ENCODE data around the gene GLS. TPM values are rescaled to one million over a fixed set of nuclear protein-coding genes. Genes with fewer than 3 reads are reported as not detected.
"Not testable (repeated sequence)": the region's sequence is repeated elsewhere in the genome, so short reads cannot be mapped to it uniquely, and the experiment has no call there.

GLS gene
- total RNA-seq, 2 experiments from 2014 or later, result 187 to 191 TPM

DNA sequence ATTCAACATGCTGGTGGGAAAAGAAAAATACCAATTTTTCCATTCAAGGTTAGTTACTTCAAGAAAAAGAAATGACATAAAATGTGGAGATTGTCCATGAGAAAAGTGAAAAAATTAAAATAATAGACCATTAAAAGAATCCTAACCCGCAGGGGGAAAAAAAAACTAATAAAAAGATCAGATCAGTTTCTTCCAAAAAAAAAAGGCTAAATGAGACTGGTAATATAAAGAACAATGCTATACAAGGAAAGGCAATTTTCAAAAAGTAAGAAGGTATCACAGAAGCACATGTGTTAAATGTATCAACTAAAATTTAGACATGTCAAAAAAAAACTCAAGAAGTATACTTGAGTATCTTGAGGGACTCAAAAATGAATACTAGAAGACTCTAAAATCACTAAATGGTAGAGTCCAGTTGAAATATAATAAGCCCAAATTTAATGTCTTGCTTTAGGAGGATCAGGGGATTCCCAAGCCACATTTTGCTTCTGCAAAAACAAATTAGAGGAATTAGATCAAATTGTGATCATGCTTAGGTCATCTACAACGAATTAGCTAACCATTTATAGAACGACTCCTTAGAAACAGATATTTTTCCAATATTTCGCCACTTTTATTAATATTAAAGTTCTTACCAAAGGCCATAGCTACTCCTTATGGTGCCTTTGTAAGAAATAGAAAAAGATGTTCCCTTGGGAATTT, 35.8 kb upstream of the GLS start:
- Mint-ChIP-seq H3K27me3 (no peaks in the 10 kb centered on the region), H3K4me1 (peaks cover 25% of the 10 kb centered on the region), H3K36me3 (peaks cover 2% of the 10 kb centered on the region), H3K4me3 (no peak overlapping the region), H3K9me3 (ENCODE audit: low read depth) (no peaks in the 10 kb centered on the region), H3K27ac (peak overlapping the region; percentile 64)
- no peak for ATAC-seq
- CTCF ChIA-PET, result interaction anchor here (1.0 to 1.1 kb wide), 2 partner anchors 9 to 10 kb away, joined by 3 to 5 read pairs; no protein-coding TSS in a partner anchor
- DNase-seq, result no peak

DNA sequence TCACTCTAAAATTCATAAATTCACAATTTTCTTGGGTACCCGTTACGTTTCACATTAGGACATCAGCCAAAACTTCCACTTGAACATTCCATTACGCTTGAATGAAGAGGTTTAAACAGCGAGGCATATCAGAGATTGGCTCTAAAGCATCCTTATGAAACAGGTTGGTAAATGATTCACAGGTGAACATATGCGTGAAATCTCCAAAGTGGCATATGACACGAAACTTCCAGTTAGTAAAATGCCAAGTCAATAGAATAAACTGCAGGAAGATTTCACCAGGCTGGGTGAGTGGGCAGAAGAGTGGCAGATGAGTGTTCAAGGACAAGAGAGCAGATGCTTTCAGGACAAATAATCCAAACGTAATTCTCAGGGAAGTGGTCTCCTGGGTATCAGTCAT, 33.9 kb upstream of the GLS start:
- Mint-ChIP-seq H3K9me3 (ENCODE audit: low read depth) (no peaks in the 10 kb centered on the region), H3K36me3 (peaks cover 2% of the 10 kb centered on the region), H3K4me1 (peaks cover 25% of the 10 kb centered on the region), H3K4me3 (no peak overlapping the region), H3K27ac (no peak overlapping the region), H3K27me3 (no peaks in the 10 kb centered on the region)
- ATAC-seq (no peak), DNase-seq (no peak)
- CTCF ChIA-PET, result no interaction called here

DNA sequence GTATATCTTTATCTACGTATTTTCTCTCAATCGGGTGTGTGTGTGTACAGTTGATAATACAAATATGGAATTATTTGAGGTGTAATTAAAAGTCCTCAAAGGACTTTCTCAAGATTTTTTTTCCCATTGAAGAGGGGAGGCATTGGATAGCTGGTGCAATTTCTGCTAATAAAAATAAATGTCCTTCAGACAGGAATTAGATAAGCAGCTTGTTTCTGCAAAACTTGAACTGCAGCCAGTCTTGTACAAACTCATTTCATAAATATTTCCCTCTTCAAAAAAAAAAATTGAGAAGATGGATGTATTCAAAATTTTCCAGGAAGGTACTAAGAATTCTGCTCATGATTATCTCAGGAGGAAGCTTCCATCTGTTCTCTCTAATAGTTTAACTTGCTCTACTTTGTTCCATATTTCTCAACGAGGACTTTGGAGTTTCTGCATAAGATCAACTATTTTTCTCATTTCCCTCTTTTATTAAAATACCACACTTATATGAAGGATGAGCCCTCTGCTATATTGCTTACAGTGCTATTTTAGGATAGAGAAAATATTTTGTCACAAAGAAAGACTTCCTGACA, 33.0 kb upstream of the GLS start:
- CTCF ChIA-PET, result no interaction called here
- ATAC-seq, result no peak
- H3K4me3 Mint-ChIP-seq, result no peak overlapping the region
- H3K36me3 Mint-ChIP-seq, result no peaks in the 10 kb centered on the region
- H3K9me3 Mint-ChIP-seq (ENCODE audit: low read depth), result no peaks in the 10 kb centered on the region
- no peak overlapping the region for H3K27ac Mint-ChIP-seq
- DNase-seq, result no peak
- no peaks in the 10 kb centered on the region for H3K27me3 Mint-ChIP-seq
- H3K4me1 Mint-ChIP-seq, result peaks cover 18% of the 10 kb centered on the region

DNA sequence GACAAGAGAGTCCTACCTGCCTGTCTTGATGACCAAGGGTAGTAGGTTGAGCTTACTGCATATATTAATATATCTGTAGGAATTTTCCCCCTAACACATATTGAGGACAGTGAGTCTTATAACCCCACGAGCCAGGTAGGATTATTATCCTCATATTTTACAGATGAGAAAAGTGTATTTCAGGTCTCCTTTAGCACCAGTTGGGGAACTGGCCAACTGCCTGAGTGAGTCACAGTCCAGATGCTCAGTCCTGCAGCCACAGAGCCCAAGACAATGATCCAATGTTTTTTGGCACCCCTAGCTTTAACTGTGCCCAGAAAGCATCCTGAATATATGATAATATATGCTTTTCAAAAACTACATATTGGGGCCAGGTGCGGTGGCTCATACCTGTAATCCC, 30.8 kb upstream of the GLS start:
- H3K27ac Mint-ChIP-seq, result no peak overlapping the region
- peaks cover 7% of the 10 kb centered on the region for H3K4me1 Mint-ChIP-seq
- no peaks in the 10 kb centered on the region for H3K36me3 Mint-ChIP-seq

DNA sequence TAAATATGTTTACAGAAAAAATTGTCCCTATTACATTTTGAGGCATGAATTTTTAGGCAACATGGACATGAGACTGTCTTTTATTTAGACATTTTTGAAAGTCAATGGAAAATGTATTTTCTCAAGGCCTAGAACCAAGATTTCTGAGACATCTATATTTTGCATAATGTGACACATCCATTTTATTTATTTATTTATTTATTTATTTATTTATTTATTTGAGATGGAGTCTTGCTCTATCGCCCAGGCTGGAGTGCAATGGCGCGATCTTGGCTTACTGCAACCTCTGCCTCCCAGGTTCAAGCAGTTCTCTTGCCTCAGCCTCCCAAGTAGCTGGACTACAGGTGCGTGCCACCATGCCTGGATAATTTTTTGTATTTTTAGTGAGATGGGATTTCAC, 27.6 kb upstream of the GLS start:
- not testable (repeated sequence) for H3K4me1 Mint-ChIP-seq; ATAC-seq; H3K4me3 Mint-ChIP-seq; DNase-seq; H3K36me3 Mint-ChIP-seq; H3K27ac Mint-ChIP-seq; H3K9me3 Mint-ChIP-seq (ENCODE audit: low read depth); H3K27me3 Mint-ChIP-seq
- CTCF ChIA-PET, result interaction anchor here (0.9 to 1.9 kb wide), 2 partner anchors 9 to 14 kb away, joined by 3 to 5 read pairs; no protein-coding TSS in a partner anchor

More for the DNA sequence above, 30.8 kb upstream of the GLS start:
- Mint-ChIP-seq H3K9me3 (ENCODE audit: low read depth) (no peaks in the 10 kb centered on the region), H3K27me3 (no peaks in the 10 kb centered on the region), H3K4me3 (no peak overlapping the region)
- DNase-seq (no peak), ATAC-seq (no peak)
- CTCF ChIA-PET, result interaction anchor here (0.9 to 2.2 kb wide), 25 partner anchors 9 to 305 kb away, joined by 3 to 25 read pairs (median 4); no protein-coding TSS in a partner anchor

DNA sequence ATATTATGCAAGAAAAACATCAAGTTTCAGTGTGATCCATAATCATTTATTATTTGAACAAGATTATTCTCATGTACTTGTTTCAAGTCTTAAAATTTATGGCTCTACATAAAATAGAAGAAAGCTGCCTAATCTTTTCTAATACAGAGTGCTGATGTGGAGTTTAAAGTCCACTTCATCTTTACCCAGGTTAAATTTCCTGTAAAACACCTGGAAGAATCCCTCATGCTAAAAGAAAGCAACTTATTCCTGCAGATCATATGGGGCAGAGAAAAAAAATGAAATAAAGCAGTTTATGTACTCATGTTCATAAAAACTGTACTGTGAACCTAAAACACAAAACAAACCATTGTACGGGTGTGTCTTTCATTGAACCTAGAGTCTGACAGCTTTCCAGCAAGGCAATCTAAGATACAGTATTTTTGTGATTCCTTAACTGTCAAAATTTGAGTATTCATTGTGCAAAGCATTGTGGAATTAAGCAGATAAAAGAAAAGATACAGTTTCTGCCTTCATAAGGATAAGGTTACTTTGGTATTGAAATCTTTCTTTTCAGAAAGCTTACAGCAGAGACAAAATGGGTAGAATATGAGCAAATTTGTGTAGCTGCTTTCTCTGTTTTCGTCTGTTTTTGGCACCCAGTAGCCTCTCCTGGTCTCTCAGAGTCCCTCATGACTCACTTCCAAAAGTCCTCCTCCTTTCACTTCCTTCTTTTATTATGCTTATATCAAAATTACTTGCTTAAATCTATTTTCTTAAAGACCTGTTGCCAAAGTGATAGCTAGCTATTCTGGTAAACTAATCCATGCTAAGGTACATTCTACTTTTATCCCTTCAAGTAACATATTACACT, 26.9 kb upstream of the GLS start:
- CTCF ChIA-PET, result interaction anchor here (0.9 to 1.9 kb wide), 2 partner anchors 9 to 15 kb away, joined by 3 to 5 read pairs; no protein-coding TSS in a partner anchor
- no peak overlapping the region for H3K4me3 Mint-ChIP-seq
- no peaks in the 10 kb centered on the region for H3K9me3 Mint-ChIP-seq (ENCODE audit: low read depth)
- H3K27me3 Mint-ChIP-seq, result no peaks in the 10 kb centered on the region
- ATAC-seq (no peak), DNase-seq (no peak)
- no peak overlapping the region for H3K27ac Mint-ChIP-seq
- no peaks in the 10 kb centered on the region for H3K36me3 Mint-ChIP-seq
- peaks cover 5% of the 10 kb centered on the region for H3K4me1 Mint-ChIP-seq

DNA sequence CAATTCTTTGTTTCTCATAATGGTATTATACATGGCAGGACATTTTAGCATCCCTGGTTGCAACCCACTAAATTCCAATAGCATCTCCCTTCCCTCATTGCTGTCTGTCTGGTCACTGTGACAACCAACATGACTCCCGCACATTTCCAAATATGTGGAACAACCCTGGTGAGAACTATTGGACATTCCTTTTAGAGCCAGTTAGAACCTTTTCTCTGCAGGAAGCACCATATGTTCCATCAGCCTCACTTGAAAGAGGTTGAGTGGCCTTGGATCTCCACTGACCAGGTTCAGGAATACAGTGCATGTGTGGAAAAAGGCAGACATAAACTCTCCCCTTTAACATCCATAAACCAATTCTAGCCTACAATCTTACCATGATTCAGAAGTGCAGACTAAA, 25.9 kb upstream of the GLS start:
- H3K9me3 Mint-ChIP-seq (ENCODE audit: low read depth), result no peaks in the 10 kb centered on the region
- DNase-seq (no peak), ATAC-seq (no peak)
- H3K4me3 Mint-ChIP-seq, result no peak overlapping the region
- no peak overlapping the region for H3K27ac Mint-ChIP-seq
- CTCF ChIA-PET, result interaction anchor here (1.9 kb wide), 1 partner anchor 10 kb away, joined by 5 read pairs; no protein-coding TSS in a partner anchor
- no peaks in the 10 kb centered on the region for H3K27me3 Mint-ChIP-seq
- H3K36me3 Mint-ChIP-seq, result no peaks in the 10 kb centered on the region
- H3K4me1 Mint-ChIP-seq, result peaks cover 5% of the 10 kb centered on the region

DNA sequence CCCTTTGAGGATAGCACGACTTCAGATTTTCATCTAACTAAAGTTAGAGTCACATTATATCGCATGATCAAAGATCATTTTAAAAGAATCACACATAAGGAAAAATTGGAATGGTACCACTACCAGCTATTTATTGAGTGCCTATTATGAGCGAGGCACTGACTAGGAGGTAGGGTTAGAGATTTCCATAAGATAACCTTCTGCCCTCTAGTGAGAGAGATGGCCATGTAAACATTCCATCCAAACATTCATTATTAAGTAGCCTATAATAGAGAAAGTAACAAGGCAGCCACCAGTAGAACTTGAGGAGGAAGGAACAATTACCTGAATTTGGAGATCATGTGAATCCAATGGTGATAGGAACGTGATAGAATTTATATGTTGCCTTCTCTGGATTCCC, 25.4 kb upstream of the GLS start:
- ATAC-seq (no peak), DNase-seq (no peak)
- Mint-ChIP-seq H3K9me3 (ENCODE audit: low read depth) (peaks cover 2% of the 10 kb centered on the region), H3K27ac (no peak overlapping the region), H3K36me3 (no peaks in the 10 kb centered on the region), H3K4me3 (no peak overlapping the region), H3K4me1 (peaks cover 5% of the 10 kb centered on the region), H3K27me3 (no peaks in the 10 kb centered on the region)
- CTCF ChIA-PET, result no interaction called here

DNA sequence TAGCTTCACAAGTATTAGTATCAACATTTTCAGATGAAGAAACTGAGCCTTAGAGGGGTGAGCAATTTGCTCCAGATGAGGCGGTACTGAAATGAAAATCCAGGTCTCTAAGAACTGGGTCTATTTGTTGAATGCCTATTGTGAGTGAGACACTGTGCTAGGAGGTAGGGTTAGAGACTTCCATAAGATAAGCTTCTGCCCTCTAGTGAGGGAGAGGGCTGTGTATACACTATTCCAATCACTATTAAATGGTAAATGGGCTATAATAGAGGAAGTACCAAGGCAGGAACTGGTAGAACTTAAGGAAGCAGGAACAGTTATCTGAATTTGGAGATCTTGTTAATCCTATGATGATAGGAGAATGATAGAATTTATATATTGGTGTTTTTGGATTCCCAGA, 23.6 kb upstream of the GLS start:
- Mint-ChIP-seq H3K27ac (no peak overlapping the region), H3K9me3 (ENCODE audit: low read depth) (peaks cover 4% of the 10 kb centered on the region), H3K27me3 (no peaks in the 10 kb centered on the region), H3K36me3 (peaks cover 9% of the 10 kb centered on the region), H3K4me1 (peaks cover 6% of the 10 kb centered on the region), H3K4me3 (no peak overlapping the region)
- ATAC-seq (no peak), DNase-seq (no peak)
- CTCF ChIA-PET, result no interaction called here

DNA sequence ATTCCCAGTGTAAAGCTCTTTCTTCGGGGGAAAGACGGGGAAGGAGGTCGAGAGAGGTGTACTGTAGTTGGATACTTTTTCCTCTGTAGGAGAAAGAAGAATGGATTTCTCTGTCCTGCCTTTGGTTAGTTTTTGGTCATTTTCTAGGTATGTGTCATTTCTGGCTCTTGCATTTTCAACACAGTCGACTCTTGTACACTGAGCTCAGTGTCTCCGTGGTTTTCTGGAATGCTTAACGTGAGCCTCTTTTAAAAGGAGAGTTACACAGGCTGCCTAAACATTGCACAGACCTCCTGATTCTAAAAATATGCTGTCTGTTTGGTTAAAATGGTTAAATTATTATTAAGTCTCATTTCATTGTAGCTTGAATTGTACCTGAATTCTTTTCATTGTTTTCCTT, 21.8 kb upstream of the GLS start:
- no peak for ATAC-seq
- Mint-ChIP-seq H3K27me3 (no peaks in the 10 kb centered on the region), H3K4me1 (peaks cover 20% of the 10 kb centered on the region), H3K27ac (no peak overlapping the region), H3K4me3 (no peak overlapping the region), H3K9me3 (ENCODE audit: low read depth) (peaks cover 8% of the 10 kb centered on the region), H3K36me3 (peaks cover 17% of the 10 kb centered on the region)
- no peak for DNase-seq
- CTCF ChIA-PET, result interaction anchor here (1.7 kb wide), 1 partner anchor 9 kb away, joined by 10 read pairs; no protein-coding TSS in a partner anchor

DNA sequence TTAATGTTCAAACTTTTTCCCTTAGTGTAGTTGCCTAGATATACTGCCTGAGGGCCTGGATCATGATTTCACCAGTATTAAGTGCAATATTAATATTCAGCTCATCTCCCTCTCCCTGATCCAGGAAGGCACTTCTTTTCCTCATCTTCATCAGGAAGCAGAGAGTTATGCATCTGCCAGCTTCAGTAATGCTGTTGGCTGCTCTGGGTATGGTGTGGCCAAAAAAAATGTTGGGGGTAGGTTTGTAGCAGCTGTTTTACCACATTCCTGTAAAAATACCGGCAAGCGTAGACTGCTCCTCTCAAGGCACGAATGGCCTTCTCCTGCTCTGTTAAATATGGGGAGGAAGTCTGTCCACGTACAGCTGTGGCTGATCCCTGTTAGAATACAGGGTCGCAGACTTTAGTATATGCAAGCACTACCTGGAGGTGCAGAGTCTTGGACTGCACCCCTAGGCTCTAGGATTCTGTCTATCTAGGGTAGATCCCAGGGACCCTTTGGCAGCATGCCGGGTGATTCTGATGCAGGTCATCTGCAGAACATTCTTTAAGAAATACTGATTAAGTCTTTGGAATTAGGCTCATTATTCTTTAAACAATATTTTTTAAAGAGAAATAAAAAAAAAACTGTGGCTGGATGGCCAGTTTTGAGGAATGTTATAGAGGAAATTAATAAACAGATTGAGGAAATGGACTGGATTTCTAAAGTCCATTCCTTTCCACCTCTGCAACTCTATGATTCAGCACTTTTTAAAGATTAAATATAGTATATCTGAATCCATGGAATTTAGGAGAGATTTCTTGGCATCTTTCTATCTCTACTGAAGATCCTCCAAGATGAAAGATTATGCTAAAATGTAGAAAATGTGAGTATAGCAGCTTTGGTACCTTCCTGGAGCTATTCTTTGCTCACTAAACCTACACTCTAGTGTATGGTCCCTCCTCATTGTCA, 21.0 kb upstream of the GLS start:
- CTCF ChIA-PET, result interaction anchor here (1.0 to 1.7 kb wide), 2 partner anchors 9 to 10 kb away, joined by 4 to 10 read pairs; no protein-coding TSS in a partner anchor
- Mint-ChIP-seq H3K9me3 (ENCODE audit: low read depth) (peaks cover 8% of the 10 kb centered on the region), H3K27ac (no peak overlapping the region), H3K4me3 (no peak overlapping the region), H3K27me3 (no peaks in the 10 kb centered on the region), H3K4me1 (peaks cover 19% of the 10 kb centered on the region), H3K36me3 (peaks cover 17% of the 10 kb centered on the region)
- ATAC-seq (no peak), DNase-seq (no peak)

DNA sequence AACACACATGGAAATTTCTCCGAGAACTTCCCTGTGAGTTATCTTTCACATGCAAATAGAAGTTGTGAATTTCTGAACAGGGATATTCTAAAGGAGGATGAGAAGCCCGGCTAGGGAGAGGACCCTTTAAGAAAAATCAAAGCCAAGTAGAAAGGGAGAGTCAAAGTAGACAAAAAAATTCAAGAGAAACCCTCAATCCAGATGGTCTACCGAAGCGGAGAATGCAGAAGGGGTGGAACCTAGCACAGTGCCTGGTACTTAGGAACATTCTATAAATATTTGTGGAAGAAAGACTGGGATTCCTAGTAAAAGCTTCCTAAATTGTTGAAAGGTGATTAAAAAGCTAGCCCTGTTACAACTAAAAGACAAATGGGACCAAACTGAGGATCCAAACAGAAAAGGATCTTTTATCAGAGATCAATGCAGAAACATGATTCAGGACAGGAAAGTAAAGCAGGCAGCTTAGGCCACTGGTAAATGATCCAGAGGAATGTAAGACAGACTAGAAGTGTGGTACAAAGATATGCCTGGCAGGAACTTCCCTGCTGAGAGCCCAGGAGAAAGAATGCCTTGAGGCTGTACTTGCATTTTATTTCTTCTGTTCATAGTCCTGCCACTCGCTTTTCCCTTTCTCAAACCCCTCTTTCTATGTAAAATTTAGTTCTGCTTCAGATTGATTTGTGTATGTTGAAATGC, 19.5 kb upstream of the GLS start:
- DNase-seq (no peak), ATAC-seq (no peak)
- Mint-ChIP-seq H3K4me3 (no peak overlapping the region), H3K4me1 (peaks cover 19% of the 10 kb centered on the region), H3K27me3 (no peaks in the 10 kb centered on the region), H3K9me3 (ENCODE audit: low read depth) (peaks cover 8% of the 10 kb centered on the region), H3K27ac (no peak overlapping the region), H3K36me3 (peaks cover 17% of the 10 kb centered on the region)
- CTCF ChIA-PET, result interaction anchor here (0.6 to 1.0 kb wide), 2 partner anchors 11 kb away, joined by 4 read pairs; no protein-coding TSS in a partner anchor

All from activated CD8-positive, alpha-beta memory T cell treated with anti-CD3 and anti-CD28 coated beads, Interleukin-2, amount 10 ng/mL, durations not matched to agents 7 days and 5 days (primary cell).